A549 (cell line): ENCODE data around the gene MTHFD2L. TPM values are rescaled to one million over a fixed set of nuclear protein-coding genes. Genes with fewer than 3 reads are reported as not detected.
A peak's percentile ranks its signal among the peaks of the same experiment; 100 is the strongest.

Experiments
- ATAC-seq, 2 experiments: fragments of 200-7000 bp in 1 of 2; fragments of >200 bp in 1 of 2; cut with Nextera tagmentation in 1 of 2; cut with Tn5 transposase in 1 of 2; 3 replicates each; pipeline versions ENCODE4 v1.8.0 to v1.9.1; 2018 to 2020; ENCODE audit warnings: mild to moderate bottlenecking in 1 of 2, moderate library complexity in 1 of 2
- CTCF ChIA-PET: fragments of 300-600 bp; sonication (Branson Sonifier 250); formaldehyde crosslinking; extraction: SDS; loops from one replicate; lab custom pipeline; 2021; ENCODE audit warnings: antibody characterized with exemption, inconsistent platforms; lab: Yijun Ruan, JAX
- POLR2A ChIA-PET: fragments of 350-600 bp; formaldehyde crosslinking; extraction: SDS; loops from one replicate; lab custom pipeline; 2021; ENCODE audit warnings: antibody characterized with exemption, inconsistent platforms; lab: Yijun Ruan, JAX
- DNase-seq, 2 experiments: peaks; one replicate each; pipeline versions ENCODE4 v3.0.0 to v3.0.0-alpha.2; 2011 to 2016; ENCODE audit warnings: low read depth in 1 of 2, low spot score in 1 of 2
- FAIRE-seq: peaks from 2 replicates; lab custom pipeline; 2011; peaks lifted over from hg19 to GRCh38; lab: Jason Lieb, UNC
- H3K27ac ChIP-seq, 2 experiments: fragments of >200 bp; sonication (Bioruptor Twin); formaldehyde crosslinking; 3 replicates each; pipeline ENCODE4 v1.5.1; 2016 to 2017
- H3K4me1 ChIP-seq: fragments of >200 bp; sonication (Bioruptor Twin); formaldehyde crosslinking; 3 replicates; pipeline ENCODE4 v1.6.1; 2016
- H3K4me2 ChIP-seq: fragments of >200 bp; sonication (Bioruptor Twin); formaldehyde crosslinking; 3 replicates; pipeline ENCODE4 v1.6.1; 2016
- H3K4me3 ChIP-seq: fragments of >200 bp; sonication (Bioruptor Twin); formaldehyde crosslinking; 3 replicates; pipeline ENCODE4 v1.5.1; 2016
- H3K9me3 ChIP-seq: fragments of >200 bp; sonication (Bioruptor Twin); formaldehyde crosslinking; 3 replicates; pipeline ENCODE4 v1.6.1; 2016
- EHMT2 ChIP-seq: fragments of 200-600 bp; sonication (generic); IDR thresholded peaks from 2 replicates; pipeline ENCODE4 v1.6.1; 2016; ENCODE audit warnings: antibody characterized with exemption, low read depth, mild to moderate bottlenecking, moderate library complexity
- EP300 ChIP-seq, 2 experiments: fragments of >200 bp; sonication (Bioruptor Twin); formaldehyde crosslinking; IDR thresholded peaks; 2 replicates in 1 of 2; 3 replicates in 1 of 2; pipeline ENCODE4 v1.6.1; 2016 to 2017
- FOXS1 ChIP-seq: fragments of 250-450 bp; sonication (Bioruptor Pico); IDR thresholded peaks from 2 replicates; pipeline ENCODE4 v1.5.0; 2020; ENCODE audit warnings: mild to moderate bottlenecking, moderate library complexity
- HDAC2 ChIP-seq: fragments of 200-600 bp; sonication (generic); IDR thresholded peaks from 2 replicates; pipeline ENCODE4 v1.6.1; 2016
- HOXB5 ChIP-seq: fragments of 250-450 bp; sonication (Bioruptor Pico); IDR thresholded peaks from 2 replicates; pipeline ENCODE4 v1.5.0; 2020; ENCODE audit warnings: mild to moderate bottlenecking, moderate library complexity
- NFE2L2 ChIP-seq: fragments of 150-350 bp; conservative IDR thresholded peaks from 2 replicates; pipeline ENCODE4 v1.6.1; 2014; ENCODE audit warnings: low read length
- RAD21 ChIP-seq, 2 experiments: fragments of >200 bp in 1 of 2; sonication (Bioruptor Twin) in 1 of 2; formaldehyde crosslinking in 1 of 2; IDR thresholded peaks in 1 of 2; conservative IDR thresholded peaks in 1 of 2; 2 replicates in 1 of 2; 3 replicates in 1 of 2; pipeline ENCODE4 v1.6.1; 2012 to 2018; ENCODE audit warnings: inconsistent platforms in 1 of 2
- RCOR1 ChIP-seq: fragments of 150-350 bp; IDR thresholded peaks from 2 replicates; pipeline ENCODE4 v1.6.1; 2014; ENCODE audit warnings: antibody characterized with exemption, low read length, low read depth
- ZC3H11A ChIP-seq: fragments of 450-650 bp; IDR thresholded peaks from 2 replicates; pipeline ENCODE4 v1.6.1; 2014; ENCODE audit warnings: antibody characterized with exemption, mild to moderate bottlenecking
- ZFP36 ChIP-seq: fragments of 450-650 bp; IDR thresholded peaks from 2 replicates; pipeline ENCODE4 v1.6.1; 2014; ENCODE audit warnings: borderline replicate concordance; ENCODE audit not compliant: partially characterized antibody
- ZNF302 ChIP-seq: fragments of 250-450 bp; sonication (Bioruptor Pico); IDR thresholded peaks from 2 replicates; pipeline ENCODE4 v1.9.0; 2021; ENCODE audit warnings: inconsistent platforms, mild to moderate bottlenecking, moderate library complexity
- WGBS: methylation state at CpG from one replicate; pipeline ENCODE4 v1.1.6; 2017; ENCODE audit errors: missing lambda C conversion rate; 5-methylcytosine and 5-hydroxymethylcytosine counted together
- polyA plus RNA-seq, 4 experiments: library from polyadenylated mRNA; depleted of rRNA in 3 of 4; stranded (reverse); fragments of >200 nt; fragmentation: RNase III in 1 of 4; extraction: RNeasy Plus Mini Kit Qiagen cat#74134 plus additional on column Dnase treatment in 1 of 4; gene quantifications; 2 replicates in 3 of 4; 3 replicates in 1 of 4; pipeline ENCODE4 v1.2.3, GENCODE V29; 2011 to 2017
- TF ChIP-seq, protein P1 (sequence below): fragments of >200 bp; sonication (Bioruptor Twin); formaldehyde crosslinking; IDR thresholded peaks from 3 replicates; pipeline ENCODE4 v1.5.1; 2016
- TF ChIP-seq, protein P2 (sequence below): fragments of 250-450 bp; sonication (Bioruptor Pico); IDR thresholded peaks from 2 replicates; pipeline ENCODE4 v1.5.0; 2020; ENCODE audit warnings: low read depth, mild to moderate bottlenecking, moderate library complexity
- TF ChIP-seq, protein P3 (sequence below): fragments of 150-350 bp; IDR thresholded peaks from 2 replicates; pipeline ENCODE4 v1.6.1; 2014; ENCODE audit warnings: low read depth, mild to moderate bottlenecking, low read length
- TF ChIP-seq, protein P4 (sequence below): fragments of 200-600 bp; sonication (generic); IDR thresholded peaks from 2 replicates; pipeline ENCODE4 v1.6.1; 2016; ENCODE audit warnings: antibody characterized with exemption, mild to moderate bottlenecking, moderate library complexity

Gene MTHFD2L
- polyA plus RNA-seq, 2 of the 4 experiments (the other 2 are of a cell fraction): 8.5 to 19.3 TPM

DNA sequence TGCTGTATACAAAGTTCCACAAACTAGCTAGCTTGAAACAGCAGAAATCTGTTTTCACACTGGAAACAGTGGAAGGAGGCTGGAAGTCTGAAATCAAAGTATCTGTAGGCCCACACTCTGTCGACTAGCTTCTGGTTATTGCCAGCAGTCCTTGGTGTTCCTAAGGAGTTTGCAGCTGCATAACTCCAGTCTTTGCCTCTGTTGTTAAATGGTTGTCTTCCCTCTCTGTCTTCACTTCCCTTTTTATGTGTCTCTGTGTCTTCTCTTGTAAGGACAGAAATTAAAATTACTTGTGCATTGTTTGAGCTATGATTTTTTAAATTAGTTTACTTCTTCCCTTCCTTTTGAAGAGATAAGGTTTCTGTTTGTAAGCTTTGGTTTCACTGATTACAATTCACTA, 8.2 kb downstream of the MTHFD2L start:
- 81% methylated on average over 1 of the region's 1 CpG for WGBS
- FAIRE-seq: no peak
- no peak for TF ChIP-seq EP300 (IDR thresholded peaks at IDR 0.05)
- TF ChIP-seq HDAC2: no peak
- no peak for DNase-seq
- POLR2A ChIA-PET: no interaction called here
- H3K4me1 ChIP-seq: peaks cover 9% of the 10 kb centered on the region; the same call in 1 of the 3 replicates
- H3K27ac ChIP-seq: no peak overlapping the region
- H3K4me3 ChIP-seq: no peak overlapping the region
- no peaks in the 10 kb centered on the region for H3K9me3 ChIP-seq
- no peak for ATAC-seq
- no peak overlapping the region for H3K4me2 ChIP-seq
- CTCF ChIA-PET: interaction anchor here (0.9 kb wide), 1 partner anchor 23 kb away, joined by 3 read pairs; no protein-coding TSS in a partner anchor

DNA sequence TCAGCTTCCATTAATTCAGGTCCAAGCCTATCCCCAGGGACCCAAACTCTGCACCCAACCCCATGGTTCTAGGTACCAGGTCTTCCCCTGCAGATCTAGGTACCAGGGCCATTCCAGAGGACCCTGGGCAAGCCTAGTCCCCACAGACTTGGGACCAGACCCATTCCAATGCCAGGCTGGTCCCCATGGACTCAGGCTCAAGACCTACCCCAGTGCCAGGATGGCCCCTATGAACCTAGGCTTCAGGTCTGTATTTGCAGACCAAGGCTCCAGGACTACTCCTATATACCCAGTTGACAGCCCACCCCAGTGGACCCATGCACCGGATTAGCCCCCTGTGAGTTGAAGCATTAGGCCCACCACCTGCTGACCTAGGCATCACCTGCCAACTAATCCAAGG, 8.9 kb downstream of the MTHFD2L start:
- Histone ChIP-seq H3K27ac (no peak overlapping the region), H3K9me3 (no peaks in the 10 kb centered on the region), H3K4me1 (peaks cover 4% of the 10 kb centered on the region; the same call in 1 of the 3 replicates), H3K4me3 (no peak overlapping the region), H3K4me2 (no peak overlapping the region)
- 100% methylated on average over 1 of the region's 1 CpG for WGBS
- TF ChIP-seq FOXS1 (CRISPR knock-in tag): no peak
- TF ChIP-seq, protein P1, sequence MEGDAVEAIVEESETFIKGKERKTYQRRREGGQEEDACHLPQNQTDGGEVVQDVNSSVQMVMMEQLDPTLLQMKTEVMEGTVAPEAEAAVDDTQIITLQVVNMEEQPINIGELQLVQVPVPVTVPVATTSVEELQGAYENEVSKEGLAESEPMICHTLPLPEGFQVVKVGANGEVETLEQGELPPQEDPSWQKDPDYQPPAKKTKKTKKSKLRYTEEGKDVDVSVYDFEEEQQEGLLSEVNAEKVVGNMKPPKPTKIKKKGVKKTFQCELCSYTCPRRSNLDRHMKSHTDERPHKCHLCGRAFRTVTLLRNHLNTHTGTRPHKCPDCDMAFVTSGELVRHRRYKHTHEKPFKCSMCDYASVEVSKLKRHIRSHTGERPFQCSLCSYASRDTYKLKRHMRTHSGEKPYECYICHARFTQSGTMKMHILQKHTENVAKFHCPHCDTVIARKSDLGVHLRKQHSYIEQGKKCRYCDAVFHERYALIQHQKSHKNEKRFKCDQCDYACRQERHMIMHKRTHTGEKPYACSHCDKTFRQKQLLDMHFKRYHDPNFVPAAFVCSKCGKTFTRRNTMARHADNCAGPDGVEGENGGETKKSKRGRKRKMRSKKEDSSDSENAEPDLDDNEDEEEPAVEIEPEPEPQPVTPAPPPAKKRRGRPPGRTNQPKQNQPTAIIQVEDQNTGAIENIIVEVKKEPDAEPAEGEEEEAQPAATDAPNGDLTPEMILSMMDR: no peak
- no peak for TF ChIP-seq NFE2L2
- no peak for TF ChIP-seq ZC3H11A
- DNase-seq (no peak), FAIRE-seq (no peak), ATAC-seq (peak in 1 of 2 experiments; percentile 37; a peak in 3 of 6 replicates)
- CTCF ChIA-PET: interaction anchor here (0.9 kb wide), 1 partner anchor 22 kb away, joined by 3 read pairs; no protein-coding TSS in a partner anchor
- POLR2A ChIA-PET: interaction anchor here (0.6 kb wide), 1 partner anchor 210 kb away, joined by 3 read pairs; no protein-coding TSS in a partner anchor

DNA sequence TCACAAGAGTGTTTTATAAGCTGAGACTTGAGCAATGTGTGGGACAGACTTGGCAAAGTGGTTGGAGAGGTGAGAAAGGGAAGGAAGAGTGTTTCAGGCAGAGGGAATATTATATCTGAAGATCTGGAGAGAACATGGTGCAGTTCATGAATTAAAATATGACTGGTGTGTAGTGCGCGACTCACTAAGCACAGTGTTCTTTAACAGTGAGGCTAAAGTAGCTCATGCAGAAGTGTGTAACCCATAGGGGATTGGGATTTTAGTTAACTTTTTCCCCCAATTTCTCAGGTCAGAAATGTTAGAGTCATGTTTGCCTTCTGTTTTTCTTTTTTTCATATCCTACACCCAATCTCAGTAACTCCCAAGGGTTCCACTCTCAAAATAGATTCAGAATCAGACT, 9.7 kb downstream of the MTHFD2L start:
- ATAC-seq (peak; percentile 39 to 44; a peak in 3 of 6 replicates), DNase-seq (no peak)
- H3K4me1 ChIP-seq: no peaks in the 10 kb centered on the region
- TF ChIP-seq HOXB5 (no peak), HDAC2 (no peak), EHMT2 (no peak), ZNF302 (CRISPR knock-in tag) (no peak), ZFP36 (no peak), RCOR1 (no peak), RAD21 (conservative IDR thresholded peaks at IDR 0.05 in 1 of 2, IDR thresholded peaks at IDR 0.05 in 1 of 2) (no peak)
- TF ChIP-seq, protein P2, sequence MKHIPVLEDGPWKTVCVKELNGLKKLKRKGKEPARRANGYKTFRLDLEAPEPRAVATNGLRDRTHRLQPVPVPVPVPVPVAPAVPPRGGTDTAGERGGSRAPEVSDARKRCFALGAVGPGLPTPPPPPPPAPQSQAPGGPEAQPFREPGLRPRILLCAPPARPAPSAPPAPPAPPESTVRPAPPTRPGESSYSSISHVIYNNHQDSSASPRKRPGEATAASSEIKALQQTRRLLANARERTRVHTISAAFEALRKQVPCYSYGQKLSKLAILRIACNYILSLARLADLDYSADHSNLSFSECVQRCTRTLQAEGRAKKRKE (CRISPR knock-in tag): no peak
- TF ChIP-seq, protein P3, sequence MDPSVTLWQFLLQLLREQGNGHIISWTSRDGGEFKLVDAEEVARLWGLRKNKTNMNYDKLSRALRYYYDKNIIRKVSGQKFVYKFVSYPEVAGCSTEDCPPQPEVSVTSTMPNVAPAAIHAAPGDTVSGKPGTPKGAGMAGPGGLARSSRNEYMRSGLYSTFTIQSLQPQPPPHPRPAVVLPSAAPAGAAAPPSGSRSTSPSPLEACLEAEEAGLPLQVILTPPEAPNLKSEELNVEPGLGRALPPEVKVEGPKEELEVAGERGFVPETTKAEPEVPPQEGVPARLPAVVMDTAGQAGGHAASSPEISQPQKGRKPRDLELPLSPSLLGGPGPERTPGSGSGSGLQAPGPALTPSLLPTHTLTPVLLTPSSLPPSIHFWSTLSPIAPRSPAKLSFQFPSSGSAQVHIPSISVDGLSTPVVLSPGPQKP: no peak
- TF ChIP-seq, protein P4, sequence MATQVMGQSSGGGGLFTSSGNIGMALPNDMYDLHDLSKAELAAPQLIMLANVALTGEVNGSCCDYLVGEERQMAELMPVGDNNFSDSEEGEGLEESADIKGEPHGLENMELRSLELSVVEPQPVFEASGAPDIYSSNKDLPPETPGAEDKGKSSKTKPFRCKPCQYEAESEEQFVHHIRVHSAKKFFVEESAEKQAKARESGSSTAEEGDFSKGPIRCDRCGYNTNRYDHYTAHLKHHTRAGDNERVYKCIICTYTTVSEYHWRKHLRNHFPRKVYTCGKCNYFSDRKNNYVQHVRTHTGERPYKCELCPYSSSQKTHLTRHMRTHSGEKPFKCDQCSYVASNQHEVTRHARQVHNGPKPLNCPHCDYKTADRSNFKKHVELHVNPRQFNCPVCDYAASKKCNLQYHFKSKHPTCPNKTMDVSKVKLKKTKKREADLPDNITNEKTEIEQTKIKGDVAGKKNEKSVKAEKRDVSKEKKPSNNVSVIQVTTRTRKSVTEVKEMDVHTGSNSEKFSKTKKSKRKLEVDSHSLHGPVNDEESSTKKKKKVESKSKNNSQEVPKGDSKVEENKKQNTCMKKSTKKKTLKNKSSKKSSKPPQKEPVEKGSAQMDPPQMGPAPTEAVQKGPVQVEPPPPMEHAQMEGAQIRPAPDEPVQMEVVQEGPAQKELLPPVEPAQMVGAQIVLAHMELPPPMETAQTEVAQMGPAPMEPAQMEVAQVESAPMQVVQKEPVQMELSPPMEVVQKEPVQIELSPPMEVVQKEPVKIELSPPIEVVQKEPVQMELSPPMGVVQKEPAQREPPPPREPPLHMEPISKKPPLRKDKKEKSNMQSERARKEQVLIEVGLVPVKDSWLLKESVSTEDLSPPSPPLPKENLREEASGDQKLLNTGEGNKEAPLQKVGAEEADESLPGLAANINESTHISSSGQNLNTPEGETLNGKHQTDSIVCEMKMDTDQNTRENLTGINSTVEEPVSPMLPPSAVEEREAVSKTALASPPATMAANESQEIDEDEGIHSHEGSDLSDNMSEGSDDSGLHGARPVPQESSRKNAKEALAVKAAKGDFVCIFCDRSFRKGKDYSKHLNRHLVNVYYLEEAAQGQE: no peak
- TF ChIP-seq, all 56 proteins: peak for 0
- Histone ChIP-seq H3K4me2 (no peak overlapping the region), H3K27ac (no peak overlapping the region), H3K4me3 (no peak overlapping the region), H3K9me3 (no peaks in the 10 kb centered on the region)
- WGBS: 90% methylated on average over 2 of the region's 2 CpGs
- POLR2A ChIA-PET: no interaction called here
- CTCF ChIA-PET: no interaction called here
- no peak for FAIRE-seq
